Right lobe of liver (tissue), 6 donors: ENCODE data around the gene TRNAU1AP. TPM values are rescaled to one million over a fixed set of nuclear protein-coding genes. Genes with fewer than 3 reads are reported as not detected.

ENCODE experiments used
- ATAC-seq, 4 donors: fragments of 200-7000 bp; cut with Tn5 transposase; one replicate each; pipeline ENCODE4 v1.9.1; 2020; ENCODE audit warnings: mild to moderate bottlenecking in 4 of 4, moderate library complexity in 4 of 4
- DNase-seq, 3 donors: peaks; one replicate each; pipeline ENCODE4 v3.0.0-alpha.2; 2020
- H3K27ac ChIP-seq, 3 donors: fragments of 200-600 bp; one replicate each; pipeline ENCODE4 v1.8.0; 2022
- H3K27me3 ChIP-seq, 2 donors: fragments of 200-600 bp; one replicate each; pipeline ENCODE4 v1.8.0; 2022
- H3K36me3 ChIP-seq, 4 donors: fragments of 200-600 bp; sonication (generic) in 1 of 4; one replicate each; pipeline versions ENCODE4 v1.5.1 to v1.8.0; 2017 to 2022; ENCODE audit warnings: control low read depth in 1 of 4
- H3K4me1 ChIP-seq, 4 donors: fragments of 200-600 bp; sonication (generic) in 1 of 4; one replicate each; pipeline versions ENCODE4 v1.5.1 to v1.8.0; 2017 to 2022; ENCODE audit warnings: control low read depth in 1 of 4
- H3K4me3 ChIP-seq, 3 donors: fragments of 200-600 bp; one replicate each; pipeline ENCODE4 v1.8.0; 2022
- H3K9me3 ChIP-seq, 4 donors: fragments of 200-600 bp; sonication (generic) in 1 of 4; one replicate each; pipeline versions ENCODE4 v1.5.1 to v1.8.0; 2017 to 2022; ENCODE audit warnings: control low read depth in 1 of 4
- CTCF ChIP-seq, 4 donors: fragments of 200-600 bp in 3 of 4; fragments of 450-650 bp in 1 of 4; IDR thresholded peaks; one replicate each; pipeline versions ENCODE4 v1.5.1 to v1.8.0; 2016 to 2022; ENCODE audit warnings: antibody characterized with exemption in 4 of 4, mild to moderate bottlenecking in 2 of 4
- POLR2A ChIP-seq: fragments of 450-650 bp; IDR thresholded peaks from one replicate; pipeline ENCODE4 v1.6.1; 2017; ENCODE audit warnings: antibody characterized with exemption, mild to moderate bottlenecking
- WGBS: methylation state at CpG from one replicate; pipeline ENCODE4 v1.1.6; 2018; ENCODE audit warnings: low coverage, low lambda C conversion rate; ENCODE audit not compliant: insufficient coverage; ENCODE audit errors: missing lambda C conversion rate; 5-methylcytosine and 5-hydroxymethylcytosine counted together
- intact Hi-C, 2 donors: fragments of 100-400 bp; cut with DNase I; formaldehyde crosslinking; loops; one replicate each; pipeline versions ENCODE4 v1.11.2 to v1.14.1; 2022
- total RNA-seq, 6 experiments: library from RNA; depleted of rRNA in 2 of 6; stranded (reverse); fragments of >200 nt in 2 of 6; fragmentation: NEBNext Ultra II Directional in 3 of 6; extraction: Animal tissue kit (Norgen Biotek cat#: 25700) in 3 of 6; gene quantifications; one replicate each; pipeline versions ENCODE4 v1.1.0 to v1.2.4, GENCODE V29; 2016 to 2023
- donor health status: DM: no; HTN: yes; CAD: no.
- donor health status: DM: no; HTN: no; CAD: no.
- donor health status: DM: no; HTN: no; CAD: no.
- donor health status: DM: no; HTN: yes; CAD: no.
- donor health status: DM: no; HTN: yes; CAD: no.

TRNAU1AP gene
- total RNA-seq, 6 experiments from 2014 or later, result 5.2 to 14.8 (median 7.3) TPM

DNA sequence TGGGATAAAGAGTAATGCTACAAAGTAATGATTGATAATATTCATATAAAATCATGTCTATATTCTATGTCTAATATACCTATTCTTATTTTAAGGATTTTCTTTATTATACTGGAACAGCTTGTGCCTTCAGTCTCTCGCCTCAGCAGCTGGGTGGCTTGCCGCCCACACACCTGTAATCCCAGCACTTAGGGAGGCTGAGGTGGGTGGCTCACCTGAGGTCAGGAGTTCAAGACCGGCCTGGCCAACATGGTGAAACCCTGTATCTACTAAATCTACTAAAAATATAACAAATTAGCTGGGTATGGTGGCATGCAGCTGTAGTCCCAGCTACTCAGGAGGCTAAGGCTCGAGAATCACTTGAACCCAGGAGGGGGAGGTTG is 7.6 kb upstream of the TRNAU1AP start:
- WGBS, result 82% methylated on average over 4 of the region's 4 CpGs
- no peak for TF ChIP-seq CTCF (IDR thresholded peaks at IDR 0.05)
- TF ChIP-seq POLR2A, result no peak
- no peak for ATAC-seq

GRCh38 chr1:28548318-28548717 is 4.6 kb upstream of the TRNAU1AP start:
- intact Hi-C loops, result no loop called here
- H3K27me3 ChIP-seq, result no peaks in the 10 kb centered on the region
- no peaks in the 10 kb centered on the region for H3K9me3 ChIP-seq
- no peak overlapping the region for H3K27ac ChIP-seq
- H3K4me1 ChIP-seq, result no peaks in the 10 kb centered on the region
- H3K4me3 ChIP-seq, result no peak overlapping the region
- TF ChIP-seq POLR2A (no peak), CTCF (IDR thresholded peaks at IDR 0.05) (no peak)
- no peak for DNase-seq
- no peaks in the 10 kb centered on the region for H3K36me3 ChIP-seq
- 88% methylated on average over 3 of the region's 3 CpGs for whole genome bisulfite sequencing
- no peak for ATAC-seq

More for the DNA sequence above, 7.6 kb upstream of the TRNAU1AP start:
- no peak overlapping the region for H3K4me3 ChIP-seq
- H3K27me3 ChIP-seq, result no peaks in the 10 kb centered on the region
- DNase-seq, result no peak
- intact Hi-C loops, result no loop called here
- H3K36me3 ChIP-seq, result no peaks in the 10 kb centered on the region
- H3K4me1 ChIP-seq, result no peaks in the 10 kb centered on the region
- no peaks in the 10 kb centered on the region for H3K9me3 ChIP-seq
- no peak overlapping the region for H3K27ac ChIP-seq

DNA sequence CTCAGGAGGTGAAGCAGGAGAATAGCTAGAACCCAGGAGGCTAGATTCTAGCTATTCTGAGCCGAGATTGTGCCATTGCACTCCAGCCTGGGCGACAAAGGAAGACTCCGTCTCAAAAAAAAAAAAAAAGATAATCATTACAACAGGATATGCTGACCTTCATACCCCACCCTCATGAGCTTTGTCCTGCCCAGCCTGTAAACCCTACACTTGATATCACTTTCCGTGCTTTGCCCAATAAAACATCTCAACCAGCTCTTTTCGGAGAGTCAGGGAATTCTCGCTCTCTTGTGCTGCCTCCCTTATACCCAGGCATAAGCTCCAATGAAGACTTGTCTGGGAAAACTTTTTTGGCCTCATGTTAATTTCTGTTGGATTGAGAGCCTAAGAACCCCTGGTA is 1.5 kb upstream of the TRNAU1AP start:
- Histone ChIP-seq H3K9me3 (no peaks in the 10 kb centered on the region), H3K27me3 (no peaks in the 10 kb centered on the region), H3K27ac (no peak overlapping the region), H3K36me3 (no peaks in the 10 kb centered on the region), H3K4me1 (no peaks in the 10 kb centered on the region), H3K4me3 (no peak overlapping the region)
- no peak for DNase-seq
- TF ChIP-seq POLR2A (no peak), CTCF (IDR thresholded peaks at IDR 0.05) (no peak)
- 86% methylated on average over 6 of the region's 6 CpGs for WGBS
- intact Hi-C loops, result no loop called here
- ATAC-seq, result no peak

DNA sequence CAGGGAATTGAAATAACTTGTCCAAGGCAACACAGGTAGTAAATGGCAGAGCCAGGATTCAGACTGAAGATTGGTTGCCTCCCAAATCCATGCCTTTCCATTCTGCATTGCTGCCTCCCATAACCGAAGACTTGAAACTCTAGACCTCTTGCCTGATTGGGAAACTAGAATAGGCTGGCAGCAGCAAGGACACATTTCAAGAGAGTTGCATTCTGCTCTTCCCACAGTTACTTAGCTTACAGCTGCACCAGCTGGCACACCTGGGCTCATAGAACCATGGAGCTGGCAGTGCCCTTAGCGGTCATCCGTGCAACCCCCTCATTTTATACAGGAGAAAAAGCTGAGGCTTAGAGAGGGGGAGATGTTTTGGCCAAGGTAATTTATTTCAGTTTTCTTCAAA is 8.0 kb downstream of the TRNAU1AP start:
- intact Hi-C loops, result no loop called here
- DNase-seq, result no peak
- no peak for ATAC-seq
- TF ChIP-seq POLR2A, result no peak
- TF ChIP-seq CTCF (IDR thresholded peaks at IDR 0.05), result no peak
- WGBS, result 100% methylated on average over 1 of the region's 3 CpGs
- Histone ChIP-seq H3K27me3 (no peaks in the 10 kb centered on the region), H3K4me3 (no peak overlapping the region), H3K27ac (no peak overlapping the region), H3K36me3 (peaks cover 0 to 81% (median 15%) of the 10 kb centered on the region in 4 donors), H3K4me1 (no peaks in the 10 kb centered on the region), H3K9me3 (no peaks in the 10 kb centered on the region)

GRCh38 chr1:28564310-28564709 is 11.4 kb downstream of the TRNAU1AP start:
- no peak overlapping the region for H3K27ac ChIP-seq
- ATAC-seq (no peak), DNase-seq (no peak)
- no peaks in the 10 kb centered on the region for H3K27me3 ChIP-seq
- H3K4me1 ChIP-seq, result no peaks in the 10 kb centered on the region
- TF ChIP-seq CTCF (IDR thresholded peaks at IDR 0.05), result no peak
- no peak for TF ChIP-seq POLR2A
- peaks cover 0 to 78% (median 18%) of the 10 kb centered on the region in 4 donors for H3K36me3 ChIP-seq
- H3K4me3 ChIP-seq, result no peak overlapping the region
- no peaks in the 10 kb centered on the region for H3K9me3 ChIP-seq
- intact Hi-C loops, result no loop called here
